Activated effector memory CD4-positive, alpha-beta T cell treated with anti-CD3 and anti-CD28 coated beads, Interleukin-2, amount 50 U/mL, for 16 hours (primary cell): ENCODE data around the gene RNF126.
"Not testable (repeated sequence)": the region's sequence is repeated elsewhere in the genome, so short reads cannot be mapped to it uniquely, and the experiment has no call there.

Experiments
- DNase-seq: peaks from one replicate; pipeline ENCODE4 v3.0.0-alpha.2; 2020

Gene RNF126

DNA sequence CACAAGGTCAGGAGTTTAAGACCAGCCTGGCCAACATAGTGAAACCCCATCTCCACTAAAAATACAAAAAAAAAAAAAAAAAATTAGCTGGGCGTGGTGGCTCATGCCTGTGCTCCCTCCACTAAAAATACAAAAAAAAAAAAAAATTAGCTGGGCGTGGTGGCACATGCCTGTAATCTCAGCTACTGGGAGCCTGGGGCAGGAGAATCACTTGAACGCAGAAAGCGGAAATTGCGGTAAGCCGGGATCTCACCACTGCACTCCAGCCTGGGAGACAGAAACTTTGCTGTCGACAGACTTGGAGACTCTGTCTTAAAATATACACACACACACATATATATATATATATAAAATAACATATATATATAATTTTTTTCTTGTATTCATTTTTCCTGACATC, 36.4 kb downstream of the RNF126 start:
- not testable (repeated sequence) for DNase-seq

DNA sequence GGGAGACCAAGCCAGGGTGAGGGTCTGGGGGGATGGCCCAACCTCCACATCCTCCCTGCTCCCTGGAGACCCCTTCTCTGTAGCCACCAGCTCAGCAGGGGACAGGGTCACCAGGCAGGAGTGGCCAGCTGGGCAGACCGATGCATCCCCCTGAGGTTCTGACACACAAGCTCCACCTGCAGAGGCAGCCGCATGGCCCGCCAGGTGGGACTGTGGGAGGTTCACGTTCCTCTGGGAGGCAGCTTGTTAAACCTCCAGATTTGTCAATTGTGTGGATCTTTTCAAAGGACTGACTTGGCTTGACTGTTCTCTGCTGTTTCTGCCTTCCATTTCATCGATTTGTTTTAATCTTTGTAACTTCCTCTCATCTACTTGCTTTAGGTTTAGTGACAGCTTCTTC, 37.8 kb downstream of the RNF126 start:
- no peak for DNase-seq

DNA sequence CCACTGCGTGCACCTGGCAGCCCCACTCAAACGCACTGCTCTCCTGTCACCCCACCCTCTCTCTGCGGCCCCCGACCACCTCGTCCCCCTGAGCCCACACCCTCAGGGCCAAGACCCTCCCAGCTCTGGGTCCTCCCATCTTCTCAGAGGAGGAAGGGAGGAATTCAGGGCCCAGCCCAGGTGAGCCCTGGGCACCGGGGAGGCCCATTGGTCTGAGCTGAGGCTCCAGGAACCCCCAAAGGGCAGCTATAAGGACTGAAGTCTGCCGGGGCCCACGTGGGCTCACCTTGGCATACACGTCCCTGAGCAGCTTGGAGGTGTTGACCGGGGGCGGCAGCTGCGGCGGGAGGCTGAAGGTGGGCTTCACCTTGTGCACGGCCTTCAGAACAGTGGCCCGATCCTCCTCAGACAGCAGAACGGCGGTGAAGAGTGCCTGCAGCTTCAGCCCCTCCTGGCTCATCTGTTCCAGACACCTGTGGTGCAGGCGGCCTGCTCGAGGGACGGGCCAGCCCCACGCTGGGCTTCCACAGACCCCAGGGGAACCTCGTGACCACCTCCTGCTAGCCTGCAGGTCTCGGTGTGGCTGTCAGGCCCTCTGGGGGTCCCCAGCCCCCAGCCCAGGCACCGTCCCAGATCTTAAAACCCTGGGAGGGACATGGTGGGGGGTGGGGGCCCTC, 38.4 kb downstream of the RNF126 start:
- no peak for DNase-seq

DNA sequence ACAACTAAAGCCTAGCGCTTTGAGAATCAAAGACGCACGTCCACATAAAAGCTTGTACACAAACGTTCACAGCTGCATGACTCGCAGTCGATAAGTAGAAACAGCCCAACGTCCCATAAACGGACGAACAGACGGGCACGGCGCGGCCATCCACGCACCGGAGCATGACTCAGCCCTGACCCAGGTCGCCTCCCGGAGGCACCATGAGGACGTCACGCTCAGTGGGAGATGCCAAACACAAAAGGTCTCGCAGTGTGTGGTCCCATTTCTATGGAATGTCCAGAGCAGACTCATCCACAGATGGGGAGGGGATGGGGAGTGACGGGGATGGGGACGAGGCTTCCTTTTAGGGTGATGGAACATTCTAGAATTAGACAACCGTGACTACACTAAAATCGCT, 39.0 kb downstream of the RNF126 start:
- no peak for DNase-seq

DNA sequence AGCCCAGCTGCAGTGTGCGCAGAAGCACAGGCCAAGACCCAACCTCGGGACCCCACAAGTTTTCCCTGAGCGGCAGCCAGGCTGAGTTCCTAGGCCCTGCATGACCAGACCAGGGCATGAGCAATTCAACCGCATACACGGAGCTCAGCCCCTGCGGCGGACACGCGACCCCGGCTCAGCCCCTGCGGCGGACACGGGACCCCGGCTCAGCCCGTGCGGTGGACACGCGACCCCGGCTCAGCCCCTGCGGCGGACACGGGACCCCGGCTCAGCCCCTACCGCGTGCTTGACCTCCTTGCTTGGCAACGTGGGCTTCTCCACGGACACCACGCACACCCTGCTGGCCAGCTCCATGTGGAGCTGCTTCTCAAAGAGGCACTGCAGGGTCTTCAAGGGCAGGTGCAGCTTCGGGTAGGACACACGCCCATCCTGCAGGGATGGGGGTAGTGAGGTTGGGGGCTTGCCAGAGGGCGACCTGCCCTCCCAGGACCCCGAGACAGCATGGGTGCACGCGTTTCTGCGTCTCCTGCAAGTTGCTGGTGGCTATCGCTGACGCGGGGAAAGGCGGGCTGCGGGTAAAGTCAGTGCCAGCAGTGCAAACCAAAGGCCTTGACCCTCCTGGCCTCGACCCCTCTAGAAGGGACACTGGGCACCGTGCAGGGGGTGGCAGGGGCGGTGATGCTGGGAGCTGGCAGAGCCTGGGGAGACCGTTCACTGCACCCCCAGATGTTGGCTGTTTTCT, 39.7 kb downstream of the RNF126 start:
- DNase-seq, result no peak

DNA sequence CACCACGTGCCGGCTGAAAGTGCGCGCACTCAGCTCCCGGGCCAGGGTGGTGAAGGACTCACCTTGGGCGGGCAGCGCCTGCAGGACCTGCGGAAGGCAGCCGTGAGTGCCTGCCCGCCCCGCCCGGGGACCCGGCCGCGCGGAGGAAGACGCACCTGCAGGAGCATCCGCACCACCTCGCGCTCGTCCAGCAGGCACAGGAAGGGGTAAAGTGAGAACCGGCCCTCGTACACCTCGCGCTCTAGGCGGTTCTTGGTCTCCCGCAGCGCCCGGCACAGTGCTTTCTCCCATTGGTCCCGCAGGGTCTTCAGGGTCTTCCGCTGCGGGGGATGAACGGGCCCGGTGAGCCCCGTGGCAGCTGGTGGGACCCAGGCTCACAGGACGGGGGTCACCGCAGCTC, 40.3 kb downstream of the RNF126 start:
- no peak for DNase-seq

DNA sequence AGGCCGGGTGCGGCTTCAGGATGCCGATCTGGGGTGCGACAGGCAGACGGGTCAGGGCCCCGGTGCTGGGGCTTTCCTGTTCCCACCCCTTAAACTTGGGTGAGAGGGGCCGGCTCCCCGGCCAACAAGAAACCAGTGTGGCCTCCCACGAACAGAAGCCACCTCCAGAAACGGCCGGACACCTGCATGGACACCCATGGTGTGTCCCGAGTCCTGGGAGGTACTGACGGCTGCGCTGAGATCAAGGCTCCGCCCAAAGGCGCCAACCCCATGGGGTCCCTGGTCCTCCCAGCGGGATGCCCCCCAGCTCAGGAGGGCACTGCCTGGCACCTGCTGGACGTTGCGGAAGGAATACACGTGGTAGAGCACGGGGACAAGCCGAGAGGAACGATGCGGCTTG, 41.2 kb downstream of the RNF126 start:
- no peak for DNase-seq

DNA sequence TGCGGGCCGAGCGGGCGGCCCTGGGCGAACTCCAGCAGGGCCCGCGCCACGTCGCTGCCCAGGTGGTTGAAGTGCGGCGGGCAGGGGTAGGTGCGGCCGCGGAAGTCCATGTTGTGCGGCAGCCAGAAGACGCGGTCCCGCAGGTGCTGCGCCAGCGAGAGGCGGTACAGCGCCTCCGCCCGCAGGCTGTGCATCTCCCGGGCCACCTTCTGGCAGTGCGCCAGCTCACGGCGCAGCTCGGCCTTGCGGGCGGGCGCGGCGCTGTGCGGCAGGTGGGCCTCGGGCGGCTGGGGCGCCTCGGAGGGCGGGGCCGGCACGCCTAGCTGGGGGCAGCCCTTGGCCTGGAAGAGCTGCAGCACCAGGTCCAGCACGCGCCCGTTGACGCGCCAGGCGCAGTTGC, 41.8 kb downstream of the RNF126 start:
- DNase-seq, result not testable (repeated sequence)

DNA sequence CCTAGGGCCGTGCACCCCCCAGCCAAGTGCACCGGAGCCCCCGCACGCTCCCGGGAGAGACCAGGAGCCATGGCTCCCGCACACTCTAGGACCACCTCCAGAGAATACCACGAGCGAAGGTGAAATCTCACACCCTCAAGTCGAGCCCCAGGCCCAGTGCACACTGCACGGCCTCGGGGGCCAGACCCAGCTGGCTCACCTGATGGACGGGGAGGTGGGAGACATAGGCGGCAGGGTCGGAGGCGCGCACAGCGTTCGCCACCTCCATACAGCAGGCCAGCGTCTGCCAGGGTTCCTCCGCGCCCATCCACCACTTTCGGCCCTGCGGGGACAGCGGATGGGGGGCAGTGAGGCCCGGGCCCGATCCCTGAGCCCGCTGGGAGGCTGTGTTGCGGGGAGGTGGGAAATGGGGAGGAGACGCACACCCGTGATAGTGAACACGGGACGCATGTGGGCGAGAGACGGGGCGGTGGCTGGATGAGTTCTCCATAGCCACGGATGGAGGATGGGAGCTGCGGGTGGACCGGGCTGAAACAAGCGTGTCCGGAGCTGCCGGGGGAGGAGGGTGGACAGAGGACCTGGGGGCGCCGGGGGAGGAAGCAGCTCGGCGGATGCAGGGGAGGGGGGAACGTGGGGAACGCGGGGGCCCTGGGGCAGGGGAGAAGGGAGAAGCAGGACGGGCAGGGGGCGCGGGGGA, 42.7 kb downstream of the RNF126 start:
- DNase-seq, result no peak

DNA sequence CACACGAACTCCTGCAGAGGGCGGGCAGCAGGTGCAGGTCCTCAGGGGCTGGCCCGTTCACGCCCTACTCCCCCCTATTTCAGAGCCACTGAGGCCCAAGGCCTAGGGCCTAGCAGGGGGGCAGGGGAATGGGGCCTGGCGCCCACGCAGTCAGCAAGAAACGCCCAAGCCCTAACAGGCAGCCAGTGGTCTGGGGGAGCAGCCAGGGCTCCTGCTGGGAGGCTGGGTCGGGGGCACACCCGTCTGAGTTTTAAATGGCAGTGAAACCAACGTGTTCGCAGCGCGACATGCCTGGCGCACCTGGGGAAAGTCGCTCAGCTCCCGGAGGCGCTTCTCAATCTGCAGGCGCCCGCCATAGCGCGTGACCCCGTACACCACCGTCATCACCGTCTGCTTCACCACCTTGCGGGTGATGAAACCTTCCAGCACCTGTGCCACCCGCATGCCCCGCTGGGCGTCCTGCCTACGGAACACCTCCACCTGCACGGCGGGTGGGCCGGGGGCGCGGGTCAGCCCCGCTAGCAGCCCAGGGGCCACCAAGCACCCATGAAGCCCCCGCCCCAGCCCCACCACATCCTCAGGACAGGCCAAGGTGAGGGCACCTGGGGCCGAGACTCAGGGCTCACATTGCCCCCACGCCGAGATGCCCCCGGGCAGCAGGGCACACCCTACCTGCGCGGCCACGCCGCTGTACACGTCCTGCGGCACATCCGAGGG, 43.6 kb downstream of the RNF126 start:
- no peak for DNase-seq

DNA sequence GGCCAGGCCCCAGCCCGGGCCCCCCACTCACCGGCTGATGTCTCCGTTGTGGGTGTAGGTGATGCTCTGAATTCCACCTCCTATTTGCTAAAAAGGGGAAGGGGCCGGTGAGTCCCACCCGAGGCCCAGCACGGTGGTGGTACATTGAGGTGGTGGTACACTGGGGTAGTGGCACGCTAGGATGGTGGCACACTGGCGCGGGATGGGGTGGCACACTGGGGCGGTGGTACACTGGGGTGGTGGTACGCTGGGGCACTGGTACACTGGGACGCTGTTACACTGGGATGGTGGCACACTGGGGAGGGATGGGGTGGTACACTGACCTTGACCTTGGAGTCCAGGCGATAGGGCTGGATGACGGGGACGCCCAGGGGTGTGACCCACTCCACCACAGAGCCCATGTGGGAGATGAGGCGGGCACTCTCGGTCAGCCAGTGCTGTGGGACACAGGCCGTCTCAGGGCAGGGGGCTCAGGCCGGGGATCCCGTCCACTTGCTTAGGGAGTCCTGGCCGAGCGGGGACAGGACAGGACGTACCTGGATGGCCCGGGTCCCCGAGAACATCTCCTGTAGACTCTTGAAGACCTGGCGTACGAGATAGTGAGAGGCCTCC, 44.2 kb downstream of the RNF126 start:
- no peak for DNase-seq

DNA sequence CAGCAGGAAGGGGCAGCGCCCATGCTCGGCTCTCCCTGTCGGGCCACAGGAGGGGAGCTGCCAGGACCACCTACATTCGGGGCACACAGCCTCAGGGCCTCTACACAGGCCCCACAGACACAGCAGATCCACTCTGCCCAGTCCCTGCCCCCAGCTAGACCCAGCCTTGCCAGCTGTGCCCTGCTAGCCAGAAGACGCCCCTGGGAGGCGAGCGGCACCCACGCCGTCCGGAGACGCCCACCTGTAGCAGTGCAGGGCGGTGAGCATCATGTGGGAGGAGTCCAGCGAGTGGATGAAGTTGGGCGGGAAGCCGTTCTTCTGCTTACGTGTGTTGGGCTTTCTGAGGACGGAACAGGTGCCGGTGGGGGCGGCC, 44.8 kb downstream of the RNF126 start:
- no peak for DNase-seq

DNA sequence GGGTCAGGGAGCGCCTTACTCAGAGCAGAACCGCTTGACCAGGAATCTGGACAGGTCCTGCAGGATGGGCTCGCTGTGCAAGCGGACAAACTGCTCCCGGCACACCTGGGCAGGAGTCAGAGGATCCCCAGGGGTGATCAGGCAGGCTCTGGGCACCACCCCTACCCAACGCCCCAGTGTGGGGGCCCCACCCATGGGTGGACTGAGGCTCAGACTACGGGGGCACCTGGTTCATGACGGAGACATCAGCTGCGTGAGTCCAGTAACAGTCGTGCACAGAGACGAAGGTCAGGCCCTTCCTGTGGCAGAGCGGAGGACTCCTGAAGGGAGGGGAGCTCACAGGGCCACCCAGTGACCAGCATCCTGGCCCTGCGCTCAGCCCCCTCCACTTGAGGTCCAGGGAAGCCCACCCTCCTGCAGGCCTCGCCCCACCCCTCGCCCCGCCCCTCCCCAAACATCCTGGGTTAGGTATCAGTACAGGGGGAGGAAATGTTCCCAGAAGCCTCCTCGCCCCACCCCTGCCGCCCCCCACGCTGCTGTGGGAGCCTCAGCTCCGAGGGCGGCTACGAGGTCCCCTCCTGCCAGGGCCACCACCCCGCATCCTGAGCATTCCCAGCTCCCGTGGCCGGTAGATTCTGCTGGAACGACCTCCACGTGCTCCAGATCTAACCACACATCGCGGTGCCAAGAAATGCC, 45.3 kb downstream of the RNF126 start:
- DNase-seq, result no peak

DNA sequence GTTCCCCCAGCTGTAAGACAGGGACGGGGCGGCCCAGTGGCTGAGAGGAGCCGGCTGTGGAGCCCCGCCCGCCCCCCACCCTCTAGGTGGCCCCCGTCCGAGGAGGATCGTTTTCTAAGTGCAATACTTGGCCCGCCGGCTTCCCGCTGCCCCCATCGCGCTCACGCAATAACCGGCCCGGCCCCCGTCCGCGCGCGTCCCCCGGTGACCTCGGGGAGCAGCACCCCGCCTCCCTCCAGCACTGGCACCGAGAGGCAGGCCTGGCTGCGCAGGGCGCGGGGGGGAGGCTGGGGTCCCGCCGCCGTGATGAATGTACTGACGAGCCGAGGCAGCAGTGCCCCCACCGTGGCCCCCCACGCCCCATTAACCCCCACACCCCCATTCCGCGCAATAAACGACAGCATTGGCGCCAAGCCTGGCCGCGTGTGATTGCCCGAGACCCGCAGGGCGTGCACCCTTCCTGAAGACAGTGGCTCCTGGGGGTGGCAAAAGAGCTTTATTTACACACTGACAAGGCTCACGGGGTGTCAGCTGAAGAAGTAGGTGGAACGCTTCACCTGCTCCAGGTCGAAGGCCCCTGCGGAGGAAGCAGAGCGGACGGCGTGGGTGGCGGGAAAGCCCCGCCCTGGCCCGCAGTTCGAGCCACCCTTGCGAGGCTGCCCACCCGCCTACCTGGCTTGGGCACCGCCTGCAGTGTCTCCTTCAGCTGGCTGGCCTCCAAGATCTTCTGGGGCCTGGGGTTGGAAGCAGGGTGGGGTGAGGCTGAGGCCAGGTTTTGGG, 46.1 kb downstream of the RNF126 start:
- DNase-seq, result no peak

DNA sequence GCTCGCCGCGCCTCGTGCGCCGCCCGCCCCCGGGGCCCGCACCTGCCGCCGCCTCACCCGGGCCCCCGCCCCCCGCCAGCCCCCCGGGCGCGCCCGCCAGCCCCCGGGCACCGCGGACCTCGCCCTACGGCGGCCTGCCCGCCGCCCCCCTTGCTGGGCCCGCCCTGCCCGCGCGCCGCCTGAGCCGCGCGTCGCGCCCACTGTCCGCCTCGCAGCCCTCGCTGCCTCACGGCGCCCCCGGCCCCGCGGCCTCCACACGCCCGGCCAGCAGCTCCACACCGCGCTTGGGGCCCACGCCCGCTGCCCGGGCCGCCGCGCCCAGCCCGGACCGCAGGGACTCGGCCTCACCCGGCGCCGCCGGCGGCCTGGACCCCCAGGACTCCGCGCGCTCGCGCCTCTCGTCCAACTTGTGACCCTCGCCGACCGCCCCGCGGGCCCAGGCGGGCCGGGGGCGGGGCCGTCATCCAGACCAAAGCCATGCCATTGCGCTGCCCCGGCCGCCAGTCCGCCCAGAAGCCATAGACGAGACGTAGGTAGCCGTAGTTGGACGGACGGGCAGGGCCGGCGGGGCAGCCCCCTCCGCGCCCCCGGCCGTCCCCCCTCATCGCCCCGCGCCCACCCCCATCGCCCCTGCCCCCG, 46.8 kb downstream of the RNF126 start:
- DNase-seq, result no peak

DNA sequence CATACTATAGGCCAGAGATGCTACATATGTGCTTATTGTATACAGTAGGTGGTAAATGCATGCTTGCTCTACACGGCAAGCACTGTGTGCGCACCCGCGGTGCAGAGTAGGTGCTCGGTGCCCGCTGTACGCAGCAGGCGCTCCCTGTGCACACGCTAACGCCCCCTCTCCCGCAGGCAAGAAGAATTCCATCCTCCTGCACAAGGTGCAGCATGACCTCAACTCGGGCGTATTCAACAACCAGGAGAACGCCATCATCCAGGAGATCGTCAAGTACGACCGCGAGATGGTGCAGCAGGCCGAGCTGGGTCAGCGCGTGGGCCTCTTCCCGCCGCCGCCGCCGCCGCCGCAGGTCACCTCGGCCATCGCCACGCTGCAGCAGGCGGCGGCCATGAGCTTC, 47.4 kb downstream of the RNF126 start:
- no peak for DNase-seq

DNA sequence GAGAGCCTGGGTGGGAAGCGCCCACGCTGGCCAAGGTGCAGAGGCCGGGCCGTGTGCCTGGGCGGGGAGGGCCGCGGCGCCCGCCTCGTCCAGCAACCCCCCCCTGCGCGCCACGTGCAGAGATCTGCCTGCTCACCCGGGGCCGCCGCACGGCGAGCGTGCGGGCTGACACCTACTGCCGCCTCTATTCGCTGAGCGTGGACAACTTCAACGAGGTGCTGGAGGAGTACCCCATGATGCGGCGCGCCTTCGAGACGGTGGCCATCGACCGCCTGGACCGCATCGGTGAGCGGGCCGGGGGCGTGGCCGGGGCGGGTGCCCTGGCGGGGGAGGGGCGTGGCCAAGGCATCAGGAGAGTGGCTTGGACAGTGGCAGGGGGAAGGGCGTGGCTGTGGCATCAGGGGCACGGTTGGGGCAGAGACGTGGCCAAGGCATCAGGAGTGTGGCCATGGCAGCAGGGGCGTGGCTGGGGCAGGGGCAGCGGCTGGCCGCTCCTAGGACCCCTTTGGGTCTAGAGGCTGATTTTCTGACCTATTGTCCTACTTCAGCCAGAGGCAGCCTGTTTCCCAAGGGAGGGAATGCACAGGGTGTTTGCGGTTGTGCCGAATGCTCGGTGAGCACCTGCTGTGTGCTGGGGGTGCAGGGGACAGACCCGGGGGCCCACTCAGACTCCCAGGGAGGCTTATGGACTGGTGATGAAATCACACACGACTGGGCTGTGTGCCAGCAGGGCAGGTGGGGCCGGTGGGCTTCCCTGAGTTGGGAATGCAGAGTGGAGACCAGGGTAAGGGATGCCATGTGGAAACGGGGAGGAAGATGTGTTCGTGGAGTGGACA, 49.1 kb downstream of the RNF126 start:
- DNase-seq, result no peak

DNA sequence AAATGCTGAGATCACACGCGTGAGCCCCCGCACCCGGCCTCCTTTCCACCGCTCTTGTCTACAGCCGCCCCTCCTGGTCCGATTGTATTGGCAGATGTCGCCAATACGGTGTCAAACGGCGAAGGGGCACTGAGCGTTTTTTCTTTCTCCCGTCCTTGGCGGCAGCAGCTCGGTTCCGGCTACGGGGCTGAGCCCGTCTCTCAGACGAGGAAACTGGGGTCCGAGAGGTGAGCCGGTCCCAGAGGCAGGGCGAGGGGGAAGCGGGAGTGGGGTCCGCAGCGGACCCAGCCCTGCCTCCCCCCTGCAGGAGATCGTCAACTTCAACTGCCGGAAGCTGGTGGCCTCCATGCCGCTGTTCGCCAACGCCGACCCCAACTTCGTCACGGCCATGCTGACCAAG, 50.1 kb downstream of the RNF126 start:
- no peak for DNase-seq

DNA sequence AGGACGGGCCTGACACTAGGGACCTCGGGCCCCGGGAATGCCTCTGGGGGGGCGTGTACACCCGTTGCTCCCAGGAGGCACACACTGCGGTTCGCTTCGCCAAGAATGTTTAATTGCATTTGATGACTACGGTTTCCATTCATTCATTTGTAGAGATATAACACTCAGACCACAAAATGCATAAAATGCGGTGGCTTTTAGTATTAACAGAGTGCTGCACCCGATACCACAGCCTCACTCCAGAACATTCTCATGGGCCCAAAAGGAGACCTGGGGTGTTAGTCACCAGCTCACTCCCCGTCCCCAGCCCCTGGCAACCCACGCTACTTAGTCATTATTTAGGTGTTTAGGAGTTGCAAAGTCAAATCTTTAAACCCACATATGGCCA, 51.5 kb downstream of the RNF126 start:
- peak; percentile 88 for DNase-seq

DNA sequence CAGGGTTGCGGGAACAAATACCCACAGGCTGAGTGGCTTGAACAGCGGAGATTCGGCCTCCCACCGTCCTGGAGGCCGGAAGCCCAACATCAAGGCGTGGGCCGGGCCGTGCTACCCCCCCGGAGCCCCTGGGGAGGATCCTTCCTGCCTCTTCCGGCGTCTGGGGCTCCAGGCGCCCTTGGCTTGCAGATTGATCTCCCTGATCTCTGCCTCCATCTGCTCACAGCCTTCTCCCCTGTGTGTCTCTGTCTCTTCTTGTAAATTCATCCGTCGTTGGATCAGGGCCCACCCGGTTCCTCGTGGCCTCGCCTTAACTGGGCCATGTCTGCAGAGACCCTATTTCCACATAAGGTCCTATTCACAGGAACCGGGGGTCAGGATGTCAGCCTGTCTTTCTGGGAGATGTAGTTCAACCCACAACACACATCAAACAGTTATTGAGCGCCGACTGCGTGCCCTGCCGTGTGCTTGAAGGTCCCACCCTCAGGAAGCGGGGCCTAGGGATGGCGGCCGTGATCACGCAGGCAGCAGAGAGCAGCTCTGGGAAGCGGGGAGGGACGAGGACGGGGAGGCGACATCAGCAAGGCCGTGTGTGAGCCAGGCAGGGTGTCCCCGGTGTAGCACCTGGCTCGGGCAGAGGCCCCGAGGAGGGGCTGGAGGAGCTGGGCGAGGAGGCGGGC, 52.1 kb downstream of the RNF126 start:
- peak; percentile 86 for DNase-seq
